GM18867 (cell line): ENCODE measurements around the gene CLK4.
"Not testable (repeated sequence)": the region's sequence is repeated elsewhere in the genome, so short reads cannot be mapped to it uniquely, and the experiment has no call there.

Experiments used
- ATAC-seq: cut with Tn5 transposase; IDR thresholded peaks from one replicate; pipeline ENCODE4 v1.9.1; 2021; ENCODE audit warnings: mild to moderate bottlenecking, moderate library complexity; ENCODE audit not compliant: unreplicated experiment

Gene CLK4

GRCh38 chr5:178589180-178590140, 37.4 kb downstream of the CLK4 start:
- ATAC-seq, result no peak

DNA sequence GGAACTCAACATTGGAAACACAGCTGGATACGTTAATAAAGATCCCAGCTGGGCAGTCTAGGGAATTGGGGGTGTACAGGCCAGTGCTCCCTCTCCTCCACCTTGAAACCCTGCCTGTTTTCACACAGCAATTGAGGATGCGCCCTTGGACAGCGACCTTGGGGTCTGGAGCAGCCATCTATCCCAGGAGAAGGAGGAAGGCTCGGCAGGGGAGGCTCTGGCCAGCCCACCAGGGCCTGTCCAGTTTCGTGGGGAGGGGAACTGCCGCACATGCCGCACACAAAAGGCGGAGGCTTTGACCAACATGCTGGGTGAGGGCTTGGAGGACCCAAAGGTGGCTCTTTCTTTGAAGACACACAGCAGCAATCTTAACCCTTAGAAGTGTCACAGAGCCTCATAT, 38.1 kb downstream of the CLK4 start:
- ATAC-seq, result no peak

GRCh38 chr5:178587763-178588611, 38.9 kb downstream of the CLK4 start:
- no peak for ATAC-seq

DNA sequence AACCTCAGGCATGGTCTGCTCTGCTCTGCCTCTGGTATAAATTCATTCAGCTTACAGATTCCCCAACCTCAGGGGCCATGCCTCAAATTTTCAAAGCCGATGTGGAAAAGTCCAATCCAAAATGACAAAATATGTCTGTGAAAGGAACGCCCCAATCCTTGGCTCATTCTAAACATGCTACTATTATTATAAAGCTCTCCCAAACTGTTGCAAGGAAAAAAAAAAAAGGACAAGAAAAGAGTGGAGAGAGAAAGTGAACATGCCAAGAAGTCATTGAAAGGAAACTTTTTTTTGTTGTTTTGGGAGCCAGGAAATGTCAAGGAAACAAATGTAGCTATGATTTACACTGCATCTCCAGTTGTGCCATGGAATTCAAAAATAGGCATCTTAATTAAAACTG, 40.5 kb downstream of the CLK4 start:
- ATAC-seq, result no peak

- ATAC-seq, result not testable (repeated sequence)
Observed at GRCh38 chr5:178585421-178585820, 41.4 kb downstream of the CLK4 start.

GRCh38 chr5:178583279-178583678, 43.6 kb downstream of the CLK4 start:
- no peak for ATAC-seq

GRCh38 chr5:178582291-178582690, 44.6 kb downstream of the CLK4 start:
- ATAC-seq, result no peak

- ATAC-seq, result no peak
Observed at GRCh38 chr5:178581621-178582020, 45.2 kb downstream of the CLK4 start.

- no peak for ATAC-seq
Observed at GRCh38 chr5:178580271-178580955, 46.4 kb downstream of the CLK4 start.

DNA sequence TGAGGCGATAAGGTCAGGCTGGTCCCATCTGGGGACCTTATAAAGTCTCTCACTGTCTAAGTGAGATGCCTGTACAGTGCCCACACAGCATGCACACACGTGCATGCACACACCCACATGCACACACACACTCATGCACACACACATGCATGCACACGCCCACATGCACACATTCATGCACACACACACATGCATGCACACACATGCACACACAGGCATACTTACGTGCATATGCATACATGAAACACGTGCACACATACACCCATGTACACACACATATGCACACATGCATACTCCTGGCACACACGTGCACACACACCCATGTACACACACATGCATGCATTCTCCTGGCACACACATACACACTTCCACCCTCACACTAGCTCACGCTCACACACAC, 48.9 kb downstream of the CLK4 start:
- ATAC-seq, result no peak

DNA sequence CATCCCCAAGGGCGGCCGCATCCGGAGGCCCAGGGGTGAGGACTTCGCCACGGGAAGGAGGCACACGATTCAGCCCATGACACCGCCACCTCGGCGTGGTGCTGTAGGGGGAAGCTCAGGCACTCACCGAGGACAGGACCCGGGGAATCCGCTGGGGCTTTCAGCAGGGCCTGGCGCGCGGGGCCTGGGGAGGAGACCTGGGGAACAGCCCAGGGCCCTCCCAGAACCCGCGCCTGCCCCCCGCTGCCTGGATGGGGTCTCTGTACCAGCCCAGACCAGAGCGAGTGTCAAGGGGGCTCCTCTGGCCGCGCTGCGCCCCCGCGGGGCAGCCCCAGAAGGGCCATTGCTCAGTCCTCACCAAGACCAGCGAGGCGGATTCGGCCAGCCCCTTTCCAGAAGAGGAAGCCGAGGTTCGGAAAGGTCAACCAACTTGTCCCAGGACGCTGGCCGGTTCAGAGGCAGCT, 49.4 kb downstream of the CLK4 start:
- no peak for ATAC-seq

DNA sequence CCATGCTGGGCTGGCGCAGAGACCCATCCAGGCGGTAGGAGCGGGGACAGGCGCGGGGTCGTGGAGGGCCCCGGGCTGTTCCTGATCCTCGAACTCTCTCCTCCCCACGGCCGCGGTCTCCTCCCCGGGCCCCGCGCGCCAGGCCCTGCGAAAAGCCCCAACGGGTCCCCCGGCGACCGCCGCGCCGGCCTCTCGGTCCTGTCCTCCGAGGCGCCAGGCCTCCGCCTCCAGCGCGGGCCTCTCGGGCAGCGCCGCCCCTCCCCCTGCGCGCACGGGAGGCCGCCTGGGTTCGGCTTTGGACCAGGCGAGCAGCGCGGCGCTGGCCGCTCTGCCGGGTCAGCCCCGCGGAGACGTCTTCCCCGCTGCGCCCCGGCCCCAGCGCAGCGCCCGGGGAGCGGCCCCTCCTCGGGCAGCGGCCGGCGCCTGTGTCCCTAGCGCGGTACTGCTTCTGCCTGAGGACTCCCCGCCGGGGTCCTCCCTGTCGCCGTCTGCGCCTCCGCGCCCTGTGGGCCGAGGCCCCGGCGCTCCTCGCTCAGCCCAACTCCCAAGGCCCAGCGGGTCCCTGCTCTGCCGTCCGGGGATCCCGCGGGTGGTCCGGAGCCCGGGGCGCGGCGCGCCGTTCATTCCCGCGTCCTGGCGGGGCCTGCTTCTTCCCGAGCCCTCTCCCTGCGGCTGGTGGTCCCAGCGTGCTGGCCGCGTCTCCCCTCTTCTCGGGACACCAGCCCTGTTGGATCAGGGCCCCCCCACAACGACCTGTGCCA, 50.1 kb downstream of the CLK4 start:
- ATAC-seq, result no peak

DNA sequence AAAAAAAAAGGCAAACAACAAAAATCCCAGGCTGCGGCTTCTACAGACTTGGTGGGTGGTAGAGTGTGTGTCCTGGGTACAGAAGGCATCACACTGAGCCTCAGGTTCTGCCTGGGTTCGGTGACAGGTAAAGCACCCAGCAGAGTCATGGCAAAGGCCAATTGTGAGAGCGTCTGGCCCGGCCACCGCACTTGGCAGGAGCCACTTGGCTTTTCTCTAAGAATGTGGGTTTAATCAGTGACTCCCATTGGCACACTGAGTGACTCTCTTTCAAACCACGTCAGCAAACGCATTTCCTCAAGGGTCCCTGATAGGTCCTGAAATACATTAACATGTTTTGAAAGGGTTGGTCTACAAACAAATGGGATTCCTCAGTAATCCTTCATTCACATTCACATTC, 53.6 kb downstream of the CLK4 start:
- ATAC-seq, result no peak

DNA sequence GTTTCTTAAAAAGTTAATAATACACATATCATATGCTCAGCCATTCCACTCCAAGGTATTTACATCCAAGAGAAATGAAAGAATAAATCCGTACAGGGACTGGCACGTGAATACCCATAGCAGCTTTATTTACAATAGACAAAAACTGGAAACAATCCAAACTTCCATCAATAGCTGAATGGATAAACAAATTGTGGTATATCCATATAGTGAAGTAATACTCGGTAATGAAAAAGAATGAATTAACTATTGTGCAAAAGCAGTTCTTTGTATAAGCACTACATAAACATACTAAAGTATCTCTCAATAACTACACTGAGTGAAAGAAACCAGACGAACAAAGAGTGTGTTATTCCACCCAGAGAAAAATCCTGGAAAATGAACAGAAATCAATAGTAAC, 54.2 kb downstream of the CLK4 start:
- ATAC-seq, result no peak

DNA sequence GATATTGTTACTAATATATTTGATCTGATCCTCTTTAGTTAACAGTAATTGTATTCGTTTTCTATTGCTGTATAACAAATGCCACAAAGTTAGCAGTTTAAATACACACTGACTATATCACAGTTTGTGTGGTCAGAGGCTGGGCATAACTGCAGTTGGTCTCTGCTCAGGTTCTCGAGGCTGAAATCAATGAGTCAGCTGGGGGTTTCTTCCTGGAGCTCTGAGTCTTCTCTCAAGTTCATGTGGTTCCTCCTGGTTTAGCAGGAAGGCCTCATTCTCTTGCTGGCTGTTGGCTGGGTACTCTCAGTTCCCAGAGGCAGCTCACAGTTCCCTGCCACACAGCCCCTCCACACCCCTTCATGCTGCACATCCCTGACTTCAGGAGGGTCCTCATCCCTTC, 57.4 kb downstream of the CLK4 start:
- ATAC-seq, result no peak

GRCh38 chr5:178564811-178565550, 61.9 kb downstream of the CLK4 start:
- no peak for ATAC-seq

GRCh38 chr5:178564397-178564796, 62.5 kb downstream of the CLK4 start:
- no peak for ATAC-seq

DNA sequence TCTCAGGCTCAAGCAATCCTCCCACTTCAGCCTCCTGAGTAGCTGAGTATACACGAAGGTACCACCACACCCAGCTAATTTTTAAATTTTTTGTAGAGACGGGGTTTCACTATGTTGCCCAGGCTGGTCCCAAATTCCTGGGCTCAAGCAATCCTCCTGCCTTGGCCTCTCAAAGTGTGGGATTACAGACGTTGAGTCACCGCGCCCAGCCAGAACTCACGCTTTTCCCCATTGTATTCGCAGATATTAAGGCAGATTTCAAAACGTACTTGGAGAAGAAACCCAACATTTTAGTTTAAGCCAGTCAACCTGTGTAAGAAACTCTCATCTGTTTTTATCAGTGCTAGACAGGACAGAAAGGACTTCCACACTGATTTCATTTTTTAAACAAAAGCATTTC, 63.2 kb downstream of the CLK4 start:
- no peak for ATAC-seq

GRCh38 chr5:178561746-178562264, 65.0 kb downstream of the CLK4 start:
- no peak for ATAC-seq
